Measurements from ENCODE around the gene RBM24. TPM values are rescaled to one million over a fixed set of nuclear protein-coding genes. Genes with fewer than 3 reads are reported as not detected.

Gene RBM24
- total RNA-seq, 1 experiment from 2014 or later: not detected

DNA sequence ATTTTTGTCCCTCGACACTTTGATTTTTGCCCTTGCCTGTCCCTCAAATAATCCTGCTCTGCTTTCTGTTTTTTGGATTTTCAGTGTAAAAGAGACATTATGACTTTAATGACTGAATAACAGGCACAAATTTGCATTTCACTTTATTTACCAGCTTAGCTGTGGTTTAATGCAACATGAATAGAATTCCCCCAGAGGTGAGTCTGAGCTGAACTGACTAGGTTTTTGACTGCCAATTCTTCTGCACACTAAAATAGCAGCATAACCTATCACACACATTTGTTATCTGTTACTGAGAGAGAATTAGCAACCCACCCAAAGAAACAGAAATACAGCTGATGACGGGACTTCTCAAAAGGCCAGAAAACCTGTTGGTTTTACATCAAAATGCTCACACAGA is 3.9 kb upstream of the RBM24 start:
- Histone ChIP-seq H3K27me3 (replicated peaks; ENCODE audit: control insufficient read depth, insufficient read depth, low read length) (peaks cover 2% of the 10 kb centered on the region), H3K9me3 (no peaks in the 10 kb centered on the region), H3K4me1 (peaks cover 9% of the 10 kb centered on the region), H3K36me3 (ENCODE audit: control insufficient read depth, insufficient read depth, low read length) (no peaks in the 10 kb centered on the region), H3K4me3 (ENCODE audit: low read depth, low read length) (no peak overlapping the region)
- TF ChIP-seq, protein P1, sequence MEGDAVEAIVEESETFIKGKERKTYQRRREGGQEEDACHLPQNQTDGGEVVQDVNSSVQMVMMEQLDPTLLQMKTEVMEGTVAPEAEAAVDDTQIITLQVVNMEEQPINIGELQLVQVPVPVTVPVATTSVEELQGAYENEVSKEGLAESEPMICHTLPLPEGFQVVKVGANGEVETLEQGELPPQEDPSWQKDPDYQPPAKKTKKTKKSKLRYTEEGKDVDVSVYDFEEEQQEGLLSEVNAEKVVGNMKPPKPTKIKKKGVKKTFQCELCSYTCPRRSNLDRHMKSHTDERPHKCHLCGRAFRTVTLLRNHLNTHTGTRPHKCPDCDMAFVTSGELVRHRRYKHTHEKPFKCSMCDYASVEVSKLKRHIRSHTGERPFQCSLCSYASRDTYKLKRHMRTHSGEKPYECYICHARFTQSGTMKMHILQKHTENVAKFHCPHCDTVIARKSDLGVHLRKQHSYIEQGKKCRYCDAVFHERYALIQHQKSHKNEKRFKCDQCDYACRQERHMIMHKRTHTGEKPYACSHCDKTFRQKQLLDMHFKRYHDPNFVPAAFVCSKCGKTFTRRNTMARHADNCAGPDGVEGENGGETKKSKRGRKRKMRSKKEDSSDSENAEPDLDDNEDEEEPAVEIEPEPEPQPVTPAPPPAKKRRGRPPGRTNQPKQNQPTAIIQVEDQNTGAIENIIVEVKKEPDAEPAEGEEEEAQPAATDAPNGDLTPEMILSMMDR (IDR thresholded peaks at IDR 0.05; ENCODE audit: insufficient read depth in 1 of 2, low read depth in 1 of 2, low read length in 1 of 2, severe bottlenecking in 1 of 2, unreplicated experiment in 1 of 2): no peak
- BruUV-seq (replicated peaks): no TSS peak
- Mint-ChIP-seq H3K36me3 (ENCODE audit: insufficient read depth, unreplicated experiment) (no peaks in the 10 kb centered on the region), H3K27ac (ENCODE audit: unreplicated experiment) (no peak overlapping the region), H3K4me3 (ENCODE audit: unreplicated experiment) (no peak overlapping the region), H3K4me1 (ENCODE audit: low read depth, unreplicated experiment) (no peaks in the 10 kb centered on the region), H3K9me3 (ENCODE audit: unreplicated experiment) (no peaks in the 10 kb centered on the region), H3K27me3 (ENCODE audit: insufficient read depth, unreplicated experiment) (no peaks in the 10 kb centered on the region)
- no peak for DNase-seq
- ChIA-PET POLR2A (no interaction called here), CTCF (no interaction called here)
- intact Hi-C loops (cut with micrococcal nuclease; ENCODE audit: unreplicated experiment): no loop called here

DNA sequence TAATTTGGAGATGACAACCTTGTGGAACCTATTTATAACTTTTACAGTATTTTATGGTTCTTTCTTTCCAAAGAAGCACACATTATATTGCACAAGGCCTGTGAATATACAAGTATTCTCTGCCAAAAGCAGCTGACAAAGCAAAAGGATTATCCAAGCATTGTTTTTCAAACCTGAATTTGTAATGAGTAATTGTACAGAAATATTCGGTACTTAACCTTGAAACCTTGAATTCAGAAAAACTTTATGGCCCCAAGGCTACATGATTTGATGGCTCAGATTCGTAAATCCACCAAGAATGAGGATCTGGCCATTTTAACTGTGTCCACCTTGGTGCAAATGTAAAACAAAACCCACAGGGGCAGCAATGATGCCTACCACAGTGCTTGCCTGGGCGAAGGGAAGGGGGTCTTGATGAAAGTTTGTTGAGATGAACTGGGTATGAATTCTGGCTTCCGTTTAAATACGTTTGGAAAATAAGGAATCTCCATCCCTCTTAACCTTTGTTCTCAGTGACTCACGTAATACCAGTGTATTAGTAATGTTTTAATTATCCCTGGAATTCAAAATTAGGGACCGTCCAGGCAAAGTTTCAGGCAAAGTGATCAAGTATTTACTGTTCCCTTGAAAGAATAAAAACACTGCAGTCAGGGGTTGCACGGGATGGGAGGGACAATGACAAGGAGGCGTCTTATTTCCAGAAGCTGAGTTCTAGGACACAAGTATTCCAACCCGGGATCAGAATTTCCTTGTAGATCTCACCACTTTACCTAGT is 2.7 kb upstream of the RBM24 start:
- Histone ChIP-seq H3K36me3 (ENCODE audit: control insufficient read depth, insufficient read depth, low read length) (no peaks in the 10 kb centered on the region), H3K4me3 (ENCODE audit: low read depth, low read length) (no peak overlapping the region), H3K4me1 (peaks cover 9% of the 10 kb centered on the region), H3K9me3 (no peaks in the 10 kb centered on the region), H3K27me3 (replicated peaks; ENCODE audit: control insufficient read depth, insufficient read depth, low read length) (peaks cover 2% of the 10 kb centered on the region)
- intact Hi-C loops (cut with micrococcal nuclease; ENCODE audit: unreplicated experiment): no loop called here
- Mint-ChIP-seq H3K4me1 (ENCODE audit: low read depth, unreplicated experiment) (no peaks in the 10 kb centered on the region), H3K4me3 (ENCODE audit: unreplicated experiment) (no peak overlapping the region), H3K9me3 (ENCODE audit: unreplicated experiment) (no peaks in the 10 kb centered on the region), H3K36me3 (ENCODE audit: insufficient read depth, unreplicated experiment) (no peaks in the 10 kb centered on the region), H3K27ac (ENCODE audit: unreplicated experiment) (no peak overlapping the region), H3K27me3 (ENCODE audit: insufficient read depth, unreplicated experiment) (no peaks in the 10 kb centered on the region)
- DNase-seq: no peak
- CTCF ChIA-PET: no interaction called here
- TF ChIP-seq, protein P1 (IDR thresholded peaks at IDR 0.05; ENCODE audit: insufficient read depth in 1 of 2, low read depth in 1 of 2, low read length in 1 of 2, severe bottlenecking in 1 of 2, unreplicated experiment in 1 of 2): no peak
- POLR2A ChIA-PET: no interaction called here
- BruUV-seq (replicated peaks): no TSS peak

DNA sequence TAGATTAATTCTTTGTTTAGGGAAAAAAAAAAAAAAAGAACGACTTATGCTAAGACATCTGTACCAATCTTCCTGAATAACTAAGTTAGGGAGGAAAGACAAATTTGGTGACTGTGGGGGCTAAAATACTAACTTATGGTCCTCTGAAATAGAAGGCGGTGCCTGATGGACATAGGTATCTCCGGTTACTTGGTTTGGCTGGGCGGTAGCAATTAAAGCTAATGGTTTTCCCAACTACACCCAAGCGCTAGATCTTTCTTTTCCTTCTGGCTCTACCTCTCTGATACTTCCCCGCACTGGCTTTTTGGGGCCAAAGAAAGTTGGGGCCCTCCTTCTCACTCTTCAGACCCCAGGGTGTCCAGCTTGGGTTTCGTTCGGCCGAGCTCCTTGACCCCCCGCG is 1.0 kb upstream of the RBM24 start:
- Mint-ChIP-seq H3K4me1 (ENCODE audit: low read depth, unreplicated experiment) (no peaks in the 10 kb centered on the region), H3K4me3 (ENCODE audit: unreplicated experiment) (no peak overlapping the region)
- POLR2A ChIA-PET: no interaction called here

More for the DNA sequence above, 1.0 kb upstream of the RBM24 start:
- no peak for DNase-seq
- TF ChIP-seq, protein P1 (IDR thresholded peaks at IDR 0.05; ENCODE audit: insufficient read depth in 1 of 2, low read depth in 1 of 2, low read length in 1 of 2, severe bottlenecking in 1 of 2, unreplicated experiment in 1 of 2): no peak
- no TSS peak for BruUV-seq (replicated peaks)
- H3K27ac Mint-ChIP-seq (ENCODE audit: unreplicated experiment): no peak overlapping the region
- H3K36me3 ChIP-seq (ENCODE audit: control insufficient read depth, insufficient read depth, low read length): no peaks in the 10 kb centered on the region
- no peak overlapping the region for H3K4me3 ChIP-seq (ENCODE audit: low read depth, low read length)
- no peaks in the 10 kb centered on the region for H3K27me3 Mint-ChIP-seq (ENCODE audit: insufficient read depth, unreplicated experiment)
- no peaks in the 10 kb centered on the region for H3K36me3 Mint-ChIP-seq (ENCODE audit: insufficient read depth, unreplicated experiment)
- H3K27me3 ChIP-seq (replicated peaks; ENCODE audit: control insufficient read depth, insufficient read depth, low read length): peaks cover 2% of the 10 kb centered on the region
- intact Hi-C loops (cut with micrococcal nuclease; ENCODE audit: unreplicated experiment): loop anchor here (10.0 kb wide), 2 partner anchors 115 to 185 kb away; partner anchors contain the start of gene CAP2
- H3K9me3 ChIP-seq: no peaks in the 10 kb centered on the region
- no peaks in the 10 kb centered on the region for H3K9me3 Mint-ChIP-seq (ENCODE audit: unreplicated experiment)
- H3K4me1 ChIP-seq: peaks cover 9% of the 10 kb centered on the region
- CTCF ChIA-PET: no interaction called here

All from Caco-2 (cell line).